Measurements from ENCODE around the gene SLC5A2.
"Not testable (repeated sequence)": the region's sequence is repeated elsewhere in the genome, so short reads cannot be mapped to it uniquely, and the experiment has no call there.

SLC5A2 gene

DNA sequence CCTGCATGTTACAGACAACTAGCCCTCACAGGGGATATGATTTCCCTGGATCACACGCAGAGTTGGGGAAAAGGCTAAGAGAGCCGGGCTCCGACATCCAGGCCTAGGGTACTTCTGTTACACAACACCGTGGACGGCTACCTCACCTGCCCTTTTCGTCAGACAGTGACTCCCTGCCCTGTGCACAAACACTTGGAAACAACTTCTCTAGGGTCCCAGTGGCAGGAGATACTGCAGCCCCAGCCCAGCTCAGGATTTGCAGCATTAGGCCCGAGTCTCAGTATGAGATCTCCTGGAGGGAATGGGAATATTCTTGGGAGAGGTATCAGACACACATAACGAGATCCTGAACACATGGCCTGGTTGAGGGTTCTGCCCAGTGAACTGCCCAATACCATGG, 17.0 kb downstream of the SLC5A2 start:
- Histone ChIP-seq H3K9ac (ENCODE audit: low read depth in 1 of 2, low read length in 2 of 2) (no peak overlapping the region), H3K27me3 (ENCODE audit: control insufficient read depth in 1 of 2, insufficient read depth in 2 of 2, low read length in 2 of 2) (no peaks in the 10 kb centered on the region), H3K27ac (ENCODE audit: low read depth, low read length) (no peak overlapping the region), H3K4me3 (ENCODE audit: low read depth in 1 of 2, low read length in 2 of 2) (no peak overlapping the region), H3K4me1 (ENCODE audit: control insufficient read depth in 1 of 2, insufficient read depth in 2 of 2, low read length in 2 of 2) (peaks cover 4 to 5% of the 10 kb centered on the region in 2 donors), H3K9me3 (ENCODE audit: control insufficient read depth in 1 of 2, low read length in 2 of 2) (no peaks in the 10 kb centered on the region), H3K36me3 (ENCODE audit: control insufficient read depth in 1 of 2, insufficient read depth in 2 of 2, low read length in 2 of 2) (peaks cover 20 to 52% of the 10 kb centered on the region in 2 donors)

DNA sequence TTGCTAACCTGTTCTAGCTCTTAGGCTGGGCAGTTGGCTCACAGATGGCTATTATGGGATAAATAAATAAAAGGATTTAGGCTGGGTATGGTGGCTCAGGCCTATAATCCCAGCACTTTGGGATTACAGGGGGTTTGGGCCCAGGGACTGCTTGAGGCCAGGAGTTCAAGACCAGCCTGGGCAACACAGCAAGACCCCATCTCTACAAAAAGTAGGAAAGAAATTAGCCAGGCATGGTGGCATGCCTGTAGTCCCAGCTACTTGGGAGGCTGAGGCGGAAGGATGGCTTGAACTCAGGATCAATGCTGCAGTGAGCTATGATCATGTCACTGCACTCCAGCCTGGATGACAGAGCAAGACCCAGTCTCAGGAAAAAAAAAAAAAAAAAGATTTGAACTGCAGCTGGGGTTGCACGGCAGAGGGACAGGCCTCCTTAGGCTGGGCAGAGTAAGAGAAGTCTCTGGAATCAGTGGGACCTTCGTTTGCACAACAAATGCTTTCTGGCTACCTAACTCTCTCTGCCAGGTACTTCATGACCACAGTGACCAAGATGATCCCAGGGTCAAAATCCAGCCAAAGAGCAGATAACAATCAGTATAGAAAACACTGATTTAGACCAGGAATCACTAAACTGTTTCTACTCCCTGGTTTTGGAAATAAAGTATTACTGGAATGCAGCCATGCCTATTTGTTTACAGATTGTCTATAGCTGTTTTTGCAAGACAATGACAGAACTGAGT, 18.5 kb downstream of the SLC5A2 start:
- Histone ChIP-seq H3K9me3 (ENCODE audit: control insufficient read depth in 1 of 2, low read length in 2 of 2) (no peaks in the 10 kb centered on the region), H3K27ac (ENCODE audit: low read depth, low read length) (no peak overlapping the region), H3K4me3 (ENCODE audit: low read depth in 1 of 2, low read length in 2 of 2) (no peak overlapping the region), H3K4me1 (ENCODE audit: control insufficient read depth in 1 of 2, insufficient read depth in 2 of 2, low read length in 2 of 2) (peaks cover 4 to 7% of the 10 kb centered on the region in 2 donors), H3K36me3 (ENCODE audit: control insufficient read depth in 1 of 2, insufficient read depth in 2 of 2, low read length in 2 of 2) (peaks cover 11 to 47% of the 10 kb centered on the region in 2 donors), H3K9ac (ENCODE audit: low read depth in 1 of 2, low read length in 2 of 2) (no peak overlapping the region), H3K27me3 (ENCODE audit: control insufficient read depth in 1 of 2, insufficient read depth in 2 of 2, low read length in 2 of 2) (no peaks in the 10 kb centered on the region)

DNA sequence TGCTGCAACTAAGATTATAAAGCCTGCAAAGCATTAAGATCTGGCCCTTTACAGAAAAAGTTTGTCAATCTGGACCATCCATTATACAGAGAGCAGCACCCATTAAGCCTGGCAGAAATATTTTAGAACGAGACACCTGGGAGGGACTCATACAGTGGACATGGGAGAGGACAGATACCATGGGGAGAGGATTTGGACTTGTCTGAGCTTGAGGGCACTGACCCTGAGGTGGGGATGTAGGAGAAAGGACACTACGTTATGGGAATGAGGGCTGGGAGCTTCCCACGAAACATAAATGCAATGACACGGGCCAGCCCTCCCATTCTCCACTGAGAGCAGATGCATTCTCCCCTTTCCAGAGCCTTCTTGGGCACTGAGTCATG, 19.0 kb downstream of the SLC5A2 start:
- no peaks in the 10 kb centered on the region for H3K9me3 ChIP-seq (ENCODE audit: control insufficient read depth in 1 of 2, low read length in 2 of 2)
- H3K27me3 ChIP-seq (ENCODE audit: control insufficient read depth in 1 of 2, insufficient read depth in 2 of 2, low read length in 2 of 2): no peaks in the 10 kb centered on the region
- H3K4me3 ChIP-seq (ENCODE audit: low read depth in 1 of 2, low read length in 2 of 2): no peak overlapping the region
- H3K27ac ChIP-seq (ENCODE audit: low read depth, low read length): no peak overlapping the region
- H3K9ac ChIP-seq (ENCODE audit: low read depth in 1 of 2, low read length in 2 of 2): no peak overlapping the region
- H3K36me3 ChIP-seq (ENCODE audit: control insufficient read depth in 1 of 2, insufficient read depth in 2 of 2, low read length in 2 of 2): peaks cover 11 to 43% of the 10 kb centered on the region in 2 donors
- H3K4me1 ChIP-seq (ENCODE audit: control insufficient read depth in 1 of 2, insufficient read depth in 2 of 2, low read length in 2 of 2): peaks cover 8 to 13% of the 10 kb centered on the region in 2 donors

DNA sequence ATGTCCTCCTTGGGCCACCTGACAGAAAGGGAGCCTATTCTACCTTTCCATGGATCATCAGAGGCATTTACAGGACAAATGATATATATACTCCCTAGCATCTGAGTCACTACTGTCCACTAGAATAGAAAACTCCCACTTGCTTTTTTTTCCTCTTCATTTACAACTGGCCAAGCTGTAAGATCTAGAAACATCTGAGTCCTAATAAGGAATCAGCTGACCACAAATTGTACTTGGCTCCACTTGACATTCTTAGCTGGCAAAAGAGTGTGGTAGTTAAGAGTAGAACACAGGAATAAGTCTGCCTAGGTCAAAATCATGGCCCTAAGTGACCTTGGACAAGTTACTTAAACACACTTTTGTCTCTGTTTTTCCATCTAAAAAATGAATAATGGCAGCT, 20.1 kb downstream of the SLC5A2 start:
- H3K4me1 ChIP-seq (ENCODE audit: control insufficient read depth in 1 of 2, insufficient read depth in 2 of 2, low read length in 2 of 2): peaks cover 15 to 20% of the 10 kb centered on the region in 2 donors
- H3K36me3 ChIP-seq (ENCODE audit: control insufficient read depth in 1 of 2, insufficient read depth in 2 of 2, low read length in 2 of 2): peaks cover 11 to 33% of the 10 kb centered on the region in 2 donors
- no peak overlapping the region for H3K4me3 ChIP-seq (ENCODE audit: low read depth in 1 of 2, low read length in 2 of 2)
- H3K27me3 ChIP-seq (ENCODE audit: control insufficient read depth in 1 of 2, insufficient read depth in 2 of 2, low read length in 2 of 2): no peaks in the 10 kb centered on the region
- no peaks in the 10 kb centered on the region for H3K9me3 ChIP-seq (ENCODE audit: control insufficient read depth in 1 of 2, low read length in 2 of 2)
- H3K27ac ChIP-seq (ENCODE audit: low read depth, low read length): no peak overlapping the region
- H3K9ac ChIP-seq (ENCODE audit: low read depth in 1 of 2, low read length in 2 of 2): no peak overlapping the region

DNA sequence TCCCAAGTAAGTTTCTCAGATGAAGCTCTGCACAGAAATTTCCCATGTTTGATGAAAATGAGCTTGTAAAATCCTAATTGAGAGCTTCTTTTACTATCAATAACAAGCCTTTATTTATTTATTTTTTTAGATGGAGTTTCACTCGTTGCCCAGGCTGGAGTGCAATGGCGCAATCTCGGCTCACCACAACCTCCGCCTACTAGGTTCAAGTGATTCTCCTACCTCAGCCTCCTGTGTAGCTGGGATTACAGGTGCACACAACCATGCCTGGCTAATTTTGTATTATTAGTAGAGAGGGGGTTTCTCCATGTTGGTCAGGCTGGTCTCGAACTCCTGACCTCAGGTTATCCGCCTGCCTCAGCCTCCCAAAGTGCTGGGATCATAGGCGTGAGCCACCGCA, 20.6 kb downstream of the SLC5A2 start:
- not testable (repeated sequence) for H3K9ac ChIP-seq (ENCODE audit: low read depth in 1 of 2, low read length in 2 of 2); H3K9me3 ChIP-seq (ENCODE audit: control insufficient read depth in 1 of 2, low read length in 2 of 2); H3K27ac ChIP-seq (ENCODE audit: low read depth, low read length); H3K27me3 ChIP-seq (ENCODE audit: control insufficient read depth in 1 of 2, insufficient read depth in 2 of 2, low read length in 2 of 2); H3K4me3 ChIP-seq (ENCODE audit: low read depth in 1 of 2, low read length in 2 of 2)
- H3K36me3 ChIP-seq (ENCODE audit: control insufficient read depth in 1 of 2, insufficient read depth in 2 of 2, low read length in 2 of 2): peaks cover 11 to 28% of the 10 kb centered on the region in 2 donors
- peaks cover 15 to 21% of the 10 kb centered on the region in 2 donors for H3K4me1 ChIP-seq (ENCODE audit: control insufficient read depth in 1 of 2, insufficient read depth in 2 of 2, low read length in 2 of 2)

DNA sequence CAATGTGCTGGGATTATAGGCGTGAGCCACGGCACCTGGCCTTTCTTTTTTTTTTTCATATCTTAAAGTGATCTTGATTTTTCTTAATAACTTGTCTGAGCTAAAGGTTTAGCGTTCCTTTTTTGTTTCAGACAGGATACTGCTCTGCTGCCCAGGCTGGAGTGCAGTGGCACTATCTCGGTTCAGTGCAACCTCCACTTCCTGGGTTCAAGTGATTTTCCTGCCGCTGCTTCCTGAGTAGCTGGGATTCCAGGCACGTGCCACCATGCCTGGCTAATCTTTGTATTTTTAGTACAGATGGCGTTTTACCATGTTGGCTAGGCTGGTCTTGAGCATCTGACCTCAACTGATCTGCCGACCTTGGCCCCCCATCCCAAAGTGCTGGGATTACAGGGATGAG, 21.2 kb downstream of the SLC5A2 start:
- H3K9ac ChIP-seq (ENCODE audit: low read depth in 1 of 2, low read length in 2 of 2): no peak overlapping the region
- H3K27me3 ChIP-seq (ENCODE audit: control insufficient read depth in 1 of 2, insufficient read depth in 2 of 2, low read length in 2 of 2): no peaks in the 10 kb centered on the region
- H3K27ac ChIP-seq (ENCODE audit: low read depth, low read length): no peak overlapping the region
- H3K36me3 ChIP-seq (ENCODE audit: control insufficient read depth in 1 of 2, insufficient read depth in 2 of 2, low read length in 2 of 2): peaks cover 6 to 22% of the 10 kb centered on the region in 2 donors
- H3K4me3 ChIP-seq (ENCODE audit: low read depth in 1 of 2, low read length in 2 of 2): no peak overlapping the region
- H3K9me3 ChIP-seq (ENCODE audit: control insufficient read depth in 1 of 2, low read length in 2 of 2): no peaks in the 10 kb centered on the region
- H3K4me1 ChIP-seq (ENCODE audit: control insufficient read depth in 1 of 2, insufficient read depth in 2 of 2, low read length in 2 of 2): peaks cover 19 to 27% of the 10 kb centered on the region in 2 donors

- Histone ChIP-seq H3K4me3 (ENCODE audit: low read depth in 1 of 2, low read length in 2 of 2) (no peak overlapping the region), H3K27me3 (ENCODE audit: control insufficient read depth in 1 of 2, insufficient read depth in 2 of 2, low read length in 2 of 2) (no peaks in the 10 kb centered on the region), H3K9me3 (ENCODE audit: control insufficient read depth in 1 of 2, low read length in 2 of 2) (no peaks in the 10 kb centered on the region), H3K36me3 (ENCODE audit: control insufficient read depth in 1 of 2, insufficient read depth in 2 of 2, low read length in 2 of 2) (peaks cover 0 to 9% of the 10 kb centered on the region in 2 donors), H3K9ac (ENCODE audit: low read depth in 1 of 2, low read length in 2 of 2) (no peak overlapping the region), H3K4me1 (ENCODE audit: control insufficient read depth in 1 of 2, insufficient read depth in 2 of 2, low read length in 2 of 2) (peaks cover 27 to 31% of the 10 kb centered on the region in 2 donors), H3K27ac (ENCODE audit: low read depth, low read length) (no peak overlapping the region)
Measured at GRCh38 chr16:31505483-31505882, 22.6 kb downstream of the SLC5A2 start.

DNA sequence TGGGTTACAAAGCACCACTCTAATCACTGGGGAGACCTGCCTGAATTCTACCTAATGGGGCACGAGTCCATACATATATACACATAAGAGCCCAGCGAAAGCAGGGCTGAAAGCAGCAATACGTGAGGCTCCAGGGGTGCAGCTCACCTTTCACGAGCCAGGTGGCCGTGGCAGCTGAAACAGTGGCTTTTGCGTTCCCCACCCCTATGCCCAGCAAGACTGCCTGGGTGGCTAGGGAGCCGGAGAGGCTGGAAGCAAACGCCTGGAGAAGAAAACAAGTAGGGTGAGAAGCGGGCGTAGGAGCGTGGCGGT, 24.6 kb downstream of the SLC5A2 start:
- Histone ChIP-seq H3K4me3 (ENCODE audit: low read depth in 1 of 2, low read length in 2 of 2) (peak overlapping the region; percentile 96), H3K9ac (ENCODE audit: low read depth in 1 of 2, low read length in 2 of 2) (peak overlapping the region; percentile 95 to 96), H3K4me1 (ENCODE audit: control insufficient read depth in 1 of 2, insufficient read depth in 2 of 2, low read length in 2 of 2) (peaks cover 23 to 26% of the 10 kb centered on the region in 2 donors), H3K9me3 (ENCODE audit: control insufficient read depth in 1 of 2, low read length in 2 of 2) (no peaks in the 10 kb centered on the region), H3K27me3 (ENCODE audit: control insufficient read depth in 1 of 2, insufficient read depth in 2 of 2, low read length in 2 of 2) (no peaks in the 10 kb centered on the region), H3K27ac (ENCODE audit: low read depth, low read length) (no peak overlapping the region), H3K36me3 (ENCODE audit: control insufficient read depth in 1 of 2, insufficient read depth in 2 of 2, low read length in 2 of 2) (peaks cover 0 to 7% of the 10 kb centered on the region in 2 donors)

DNA sequence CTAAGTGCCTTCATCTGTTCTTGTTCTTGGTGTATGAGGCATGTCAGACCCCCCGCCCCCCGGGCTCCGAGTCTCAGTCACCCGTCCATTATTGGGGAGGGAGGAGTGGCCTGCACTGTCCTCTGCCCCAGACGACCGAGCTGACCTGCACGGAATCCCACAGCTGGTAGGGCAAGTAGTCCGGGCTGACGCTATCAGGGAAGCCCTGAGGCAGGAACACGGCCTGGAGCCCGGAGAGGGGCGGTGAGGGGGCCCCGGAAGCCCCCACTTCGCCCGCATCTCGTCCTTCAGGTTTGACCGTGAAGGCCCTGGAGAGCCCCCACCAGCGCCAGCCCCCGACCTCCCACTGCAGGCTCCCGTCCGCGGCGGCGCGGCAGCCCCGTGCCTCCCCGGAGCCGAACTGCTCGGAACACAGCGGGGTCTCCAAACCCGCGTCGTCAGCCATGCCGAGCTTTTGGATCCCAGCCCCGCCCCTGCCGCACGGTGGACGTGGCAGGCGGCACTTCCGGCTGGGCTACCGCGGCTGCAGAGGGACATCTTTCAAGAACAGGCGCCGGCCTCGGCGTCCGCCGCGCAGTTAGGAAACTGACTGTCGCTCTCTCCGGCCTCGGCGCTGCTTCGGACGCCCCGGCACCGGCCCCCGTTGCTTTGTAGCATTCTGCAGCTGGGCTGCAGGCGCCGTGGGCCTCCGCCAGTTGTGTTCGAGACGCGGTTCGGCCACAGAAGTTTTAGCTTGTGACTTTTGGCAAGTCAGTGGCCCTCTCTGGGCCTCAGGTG, 25.2 kb downstream of the SLC5A2 start, which contains the start of gene RUSF1:
Gene RUSF1, minus strand, starts transcription at position 463 of the 777 bp plus-strand sequence. Its CDS starts 18 bp downstream, at position 445.
- H3K9me3 ChIP-seq (ENCODE audit: control insufficient read depth in 1 of 2, low read length in 2 of 2): no peaks in the 10 kb centered on the region
- peak within 1 kb of the TSS; percentile 96 for H3K4me3 ChIP-seq (ENCODE audit: low read depth in 1 of 2, low read length in 2 of 2)
- peaks cover 23 to 26% of the 10 kb centered on the region in 2 donors for H3K4me1 ChIP-seq (ENCODE audit: control insufficient read depth in 1 of 2, insufficient read depth in 2 of 2, low read length in 2 of 2)
- peaks cover 0 to 7% of the 10 kb centered on the region in 2 donors for H3K36me3 ChIP-seq (ENCODE audit: control insufficient read depth in 1 of 2, insufficient read depth in 2 of 2, low read length in 2 of 2)
- H3K27ac ChIP-seq (ENCODE audit: low read depth, low read length): peak within 1 kb of the TSS; percentile 82
- H3K27me3 ChIP-seq (ENCODE audit: control insufficient read depth in 1 of 2, insufficient read depth in 2 of 2, low read length in 2 of 2): no peaks in the 10 kb centered on the region
- peak within 1 kb of the TSS; percentile 95 to 96 for H3K9ac ChIP-seq (ENCODE audit: low read depth in 1 of 2, low read length in 2 of 2)

GRCh38 chr16:31508706-31509195, 25.8 kb downstream of the SLC5A2 start:
- no peaks in the 10 kb centered on the region for H3K27me3 ChIP-seq (ENCODE audit: control insufficient read depth in 1 of 2, insufficient read depth in 2 of 2, low read length in 2 of 2)
- no peaks in the 10 kb centered on the region for H3K9me3 ChIP-seq (ENCODE audit: control insufficient read depth in 1 of 2, low read length in 2 of 2)
- H3K4me3 ChIP-seq (ENCODE audit: low read depth in 1 of 2, low read length in 2 of 2): peak overlapping the region; percentile 96
- peak overlapping the region; percentile 82 for H3K27ac ChIP-seq (ENCODE audit: low read depth, low read length)
- peaks cover 23 to 26% of the 10 kb centered on the region in 2 donors for H3K4me1 ChIP-seq (ENCODE audit: control insufficient read depth in 1 of 2, insufficient read depth in 2 of 2, low read length in 2 of 2)
- peak overlapping the region; percentile 95 to 96 for H3K9ac ChIP-seq (ENCODE audit: low read depth in 1 of 2, low read length in 2 of 2)
- H3K36me3 ChIP-seq (ENCODE audit: control insufficient read depth in 1 of 2, insufficient read depth in 2 of 2, low read length in 2 of 2): peaks cover 0 to 7% of the 10 kb centered on the region in 2 donors

All from duodenal mucosa (tissue), 2 donors.